H9 (cell line): ENCODE results near the gene STMN1. TPM values are rescaled to one million over a fixed set of nuclear protein-coding genes. Genes with fewer than 3 reads are reported as not detected.

ENCODE experiments used
- DNase-seq: peaks from one replicate; pipeline ENCODE4 v3.0.0-alpha.2; 2017
- H2AFZ ChIP-seq: one replicate; pipeline ENCODE4 v1.6.1; 2013; ENCODE audit warnings: mild to moderate bottlenecking, low read length, control low read depth, moderate library complexity
- H2AK5ac ChIP-seq: 2 replicates; pipeline ENCODE4 v1.6.1; 2013; ENCODE audit warnings: low read length, control low read depth, mixed read lengths; ENCODE audit not compliant: insufficient read length
- H2BK120ac ChIP-seq: one replicate; pipeline ENCODE4 v1.6.1; 2013; ENCODE audit warnings: low read depth, mild to moderate bottlenecking, low read length, control low read depth, inconsistent platforms; ENCODE audit not compliant: poor library complexity, severe bottlenecking
- H2BK12ac ChIP-seq: 2 replicates; pipeline ENCODE4 v1.6.1; 2013; ENCODE audit warnings: low read length, control low read depth, mixed read lengths, low read depth; ENCODE audit not compliant: insufficient read length
- H2BK15ac ChIP-seq: 2 replicates; pipeline ENCODE4 v1.6.1; 2013; ENCODE audit warnings: low read depth, low read length, control low read depth
- H2BK20ac ChIP-seq: one replicate; pipeline ENCODE4 v1.6.1; 2013; ENCODE audit warnings: low read depth, mild to moderate bottlenecking, low read length, control low read depth, inconsistent platforms; ENCODE audit not compliant: poor library complexity, severe bottlenecking
- H2BK5ac ChIP-seq: 2 replicates; pipeline ENCODE4 v1.6.1; 2013; ENCODE audit warnings: low read length, control low read depth, mixed read lengths; ENCODE audit not compliant: insufficient read length
- H3K14ac ChIP-seq: 2 replicates; pipeline ENCODE4 v1.6.1; 2013; ENCODE audit warnings: low read length, control low read depth; ENCODE audit not compliant: insufficient read depth
- H3K18ac ChIP-seq: 2 replicates; pipeline ENCODE4 v1.6.1; 2013; ENCODE audit warnings: low read depth, mild to moderate bottlenecking, mixed read lengths, low read length, control low read depth; ENCODE audit not compliant: insufficient read length
- H3K23ac ChIP-seq: 2 replicates; pipeline ENCODE4 v1.6.1; 2013; ENCODE audit warnings: low read length, control low read depth, mixed read lengths, low read depth; ENCODE audit not compliant: insufficient read length
- H3K23me2 ChIP-seq: 2 replicates; pipeline ENCODE4 v1.6.1; 2013; ENCODE audit warnings: low read depth, mild to moderate bottlenecking, mixed read lengths, low read length, control low read depth; ENCODE audit not compliant: insufficient read length, poor library complexity, severe bottlenecking
- H3K27ac ChIP-seq: 2 replicates; pipeline ENCODE4 v1.5.1; 2013; ENCODE audit warnings: low read length, control low read depth, mixed read lengths, low read depth; ENCODE audit not compliant: insufficient read length
- H3K27me3 ChIP-seq: 2 replicates; pipeline ENCODE4 v1.6.1; 2013; ENCODE audit warnings: low read length, control low read depth, inconsistent platforms; ENCODE audit not compliant: insufficient read depth
- H3K4ac ChIP-seq: 2 replicates; pipeline ENCODE4 v1.6.1; 2013; ENCODE audit warnings: low read depth, mild to moderate bottlenecking, control low read depth, inconsistent platforms, low read length, moderate library complexity
- H3K4me1 ChIP-seq: 2 replicates; pipeline ENCODE4 v1.6.1; 2013; ENCODE audit warnings: low read length, control low read depth, inconsistent platforms; ENCODE audit not compliant: insufficient read depth
- H3K4me2 ChIP-seq: 2 replicates; pipeline ENCODE4 v1.6.1; 2013; ENCODE audit warnings: low read length, control low read depth, mixed read lengths; ENCODE audit not compliant: insufficient read length, insufficient read depth
- H3K56ac ChIP-seq: 2 replicates; pipeline ENCODE4 v1.6.1; 2013; ENCODE audit warnings: low read depth, mild to moderate bottlenecking, mixed read lengths, low read length, control low read depth; ENCODE audit not compliant: insufficient read length
- H3K79me1 ChIP-seq: 2 replicates; pipeline ENCODE4 v1.6.1; 2013; ENCODE audit warnings: low read depth, mild to moderate bottlenecking, moderate library complexity, low read length, control low read depth, inconsistent platforms; ENCODE audit not compliant: insufficient read depth, poor library complexity, severe bottlenecking
- H3K79me2 ChIP-seq: 2 replicates; pipeline ENCODE4 v1.6.1; 2013; ENCODE audit warnings: low read length, control low read depth, inconsistent platforms; ENCODE audit not compliant: insufficient read depth
- H3K9ac ChIP-seq: 2 replicates; pipeline ENCODE4 v1.6.1; 2013; ENCODE audit warnings: low read length, control low read depth, mixed read lengths; ENCODE audit not compliant: insufficient read length; ENCODE audit errors: extremely low read depth
- H3K9me3 ChIP-seq: one replicate; pipeline ENCODE4 v1.6.1; 2013; ENCODE audit warnings: low read depth, low read length, inconsistent platforms; ENCODE audit not compliant: control insufficient read depth
- H3T11ph ChIP-seq: one replicate; pipeline ENCODE4 v1.6.1; 2013; ENCODE audit warnings: mild to moderate bottlenecking, low read length, control low read depth, inconsistent platforms
- H4K20me1 ChIP-seq: one replicate; pipeline ENCODE4 v1.6.1; 2013; ENCODE audit not compliant: control insufficient read depth, insufficient read length, insufficient read depth
- H4K5ac ChIP-seq: 2 replicates; pipeline ENCODE4 v1.6.1; 2013; ENCODE audit warnings: low read depth, mild to moderate bottlenecking, mixed read lengths, low read length, control low read depth; ENCODE audit not compliant: insufficient read length
- H4K8ac ChIP-seq: replicated peaks from 2 replicates; pipeline ENCODE4 v1.6.1; 2013; ENCODE audit warnings: low read length, control low read depth, mixed read lengths, low read depth; ENCODE audit not compliant: insufficient read length
- H4K91ac ChIP-seq: 2 replicates; pipeline ENCODE4 v1.6.1; 2013; ENCODE audit warnings: low read depth, mild to moderate bottlenecking, moderate library complexity, mixed read lengths, low read length, control low read depth; ENCODE audit not compliant: insufficient read length
- H3K27ac Mint-ChIP-seq, 3 experiments: 2 replicates in 2 of 3; 3 replicates in 1 of 3; pipeline ENCODE4 v1.8.0; 2020 to 2021; ENCODE audit warnings: mixed read lengths in 3 of 3, mild to moderate bottlenecking in 1 of 3, moderate library complexity in 1 of 3
- H3K27me3 Mint-ChIP-seq: 2 replicates; pipeline ENCODE4 v1.8.0; 2021; ENCODE audit warnings: low read depth, mild to moderate bottlenecking, moderate library complexity, mixed read lengths
- H3K36me3 Mint-ChIP-seq, 3 experiments: 2 replicates in 2 of 3; 3 replicates in 1 of 3; pipeline ENCODE4 v1.8.0; 2020 to 2021; ENCODE audit warnings: low read depth in 3 of 3, mixed read lengths in 3 of 3; ENCODE audit not compliant: insufficient read depth in 1 of 3
- H3K4me1 Mint-ChIP-seq, 2 experiments: 2 replicates each; pipeline ENCODE4 v1.8.0; 2020; ENCODE audit warnings: mixed read lengths in 2 of 2
- H3K4me3 Mint-ChIP-seq, 2 experiments: 2 replicates in 1 of 2; 3 replicates in 1 of 2; pipeline ENCODE4 v1.8.0; 2020 to 2021; ENCODE audit warnings: mild to moderate bottlenecking in 2 of 2, mixed read lengths in 2 of 2, moderate library complexity in 1 of 2
- H3K9me3 Mint-ChIP-seq, 2 experiments: 2 replicates in 1 of 2; 3 replicates in 1 of 2; pipeline ENCODE4 v1.8.0; 2020; ENCODE audit warnings: mild to moderate bottlenecking in 2 of 2, mixed read lengths in 2 of 2, moderate library complexity in 1 of 2
- CTCF ChIP-seq: fragments of 200-600 bp; sonication (generic); conservative IDR thresholded peaks from 3 replicates; pipeline ENCODE4 v1.8.0; 2021; ENCODE audit warnings: antibody characterized with exemption, mild to moderate bottlenecking
- WGBS: extraction: QIAGEN DNeasy Blood & Tissue Kit; methylation state at CpG from one replicate; pipeline ENCODE4 v1.1.7; 2013; ENCODE audit warnings: missing lambda C conversion rate, low lambda C conversion rate, mixed read lengths; ENCODE audit not compliant: insufficient read length; ENCODE audit errors: extremely low coverage; 5-methylcytosine and 5-hydroxymethylcytosine counted together
- total RNA-seq: library from RNA; stranded (reverse); gene quantifications from 2 replicates; pipeline ENCODE4 v1.2.1, GENCODE V29; 2021

Gene STMN1
- total RNA-seq, 1 experiment from 2014 or later, result 500 TPM

GRCh38 chr1:25903986-25904385 lies 2.2 kb downstream of the STMN1 start:
- no peak overlapping the region for H3K4ac ChIP-seq
- H3K79me1 ChIP-seq, result peaks cover 3% of the 10 kb centered on the region
- H3K9me3 ChIP-seq, result no peaks in the 10 kb centered on the region
- peaks cover 37 to 56% (median 49%) of the 10 kb centered on the region in 3 experiments for H3K36me3 Mint-ChIP-seq
- no peak for DNase-seq
- H2BK120ac ChIP-seq, result no peak overlapping the region
- peaks cover 4% of the 10 kb centered on the region for H3K23me2 ChIP-seq
- H3K27ac ChIP-seq, result no peak overlapping the region
- no peak overlapping the region for H2BK15ac ChIP-seq
- peak overlapping the region; percentile 86 to 92 for H3K4me3 Mint-ChIP-seq
- H2BK5ac ChIP-seq, result no peak overlapping the region
- H3K9ac ChIP-seq, result no peak overlapping the region
- H4K20me1 ChIP-seq, result no peaks in the 10 kb centered on the region
- no peak overlapping the region for H4K91ac ChIP-seq
- H2BK12ac ChIP-seq, result no peak overlapping the region
- H3K27me3 ChIP-seq, result no peaks in the 10 kb centered on the region
- H3K27me3 Mint-ChIP-seq, result peaks cover 13% of the 10 kb centered on the region
- no peak overlapping the region for H3K18ac ChIP-seq
- no peak overlapping the region for H2AK5ac ChIP-seq
- no peak overlapping the region for H3K56ac ChIP-seq
- no peak overlapping the region for H4K8ac ChIP-seq
- no peaks in the 10 kb centered on the region for H3K4me1 ChIP-seq
- H2AFZ ChIP-seq, result no peak overlapping the region
- peak overlapping the region; percentile 73 for H3K4me2 ChIP-seq
- no peak overlapping the region for H3K14ac ChIP-seq
- WGBS, result no CpG with 5 or more reads among the region's 3 CpGs
- H3K27ac Mint-ChIP-seq, result no peak overlapping the region; a peak in 1 of 7 replicates
- no peak overlapping the region for H4K5ac ChIP-seq
- no peak overlapping the region for H2BK20ac ChIP-seq
- no peak overlapping the region for H3T11ph ChIP-seq
- H3K79me2 ChIP-seq, result peaks cover 19% of the 10 kb centered on the region; the same call in 1 of the 2 replicates
- H3K9me3 Mint-ChIP-seq, result peaks cover 0 to 2% of the 10 kb centered on the region in 2 experiments; a peak in 2 of 5 replicates
- no peak for TF ChIP-seq CTCF
- no peak overlapping the region for H3K23ac ChIP-seq
- peaks cover 44 to 50% of the 10 kb centered on the region in 2 experiments for H3K4me1 Mint-ChIP-seq
